GM12874 (cell line): ENCODE measurements around the gene FBXL7.

ENCODE experiments used
- TF ChIP-seq, protein P1 (sequence below): IDR thresholded peaks from 2 replicates; pipeline ENCODE4 v1.5.1; 2011; ENCODE audit warnings: low read depth, mild to moderate bottlenecking, control low read depth, low read length, moderate library complexity; ENCODE audit not compliant: insufficient read depth

FBXL7 gene

DNA sequence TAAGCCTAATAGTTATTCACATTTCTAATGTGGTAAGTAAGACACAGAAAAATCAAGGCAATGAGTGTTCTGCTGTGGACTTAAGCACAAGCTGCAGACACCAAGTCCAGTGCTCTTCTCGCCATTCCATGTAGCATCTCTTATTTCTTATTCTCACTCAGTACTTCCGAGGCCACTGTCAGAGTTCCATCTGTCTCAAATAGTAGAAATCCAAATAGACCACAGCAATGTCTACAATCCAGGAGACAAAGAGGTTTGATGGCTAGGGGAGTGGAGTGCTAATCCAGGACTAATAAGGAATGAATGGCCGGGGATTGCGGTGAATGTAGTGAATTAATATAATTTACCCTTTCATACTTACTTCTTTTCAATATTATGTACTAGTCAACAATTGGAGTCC, 147.3 kb downstream of the FBXL7 start:
- TF ChIP-seq, protein P1, sequence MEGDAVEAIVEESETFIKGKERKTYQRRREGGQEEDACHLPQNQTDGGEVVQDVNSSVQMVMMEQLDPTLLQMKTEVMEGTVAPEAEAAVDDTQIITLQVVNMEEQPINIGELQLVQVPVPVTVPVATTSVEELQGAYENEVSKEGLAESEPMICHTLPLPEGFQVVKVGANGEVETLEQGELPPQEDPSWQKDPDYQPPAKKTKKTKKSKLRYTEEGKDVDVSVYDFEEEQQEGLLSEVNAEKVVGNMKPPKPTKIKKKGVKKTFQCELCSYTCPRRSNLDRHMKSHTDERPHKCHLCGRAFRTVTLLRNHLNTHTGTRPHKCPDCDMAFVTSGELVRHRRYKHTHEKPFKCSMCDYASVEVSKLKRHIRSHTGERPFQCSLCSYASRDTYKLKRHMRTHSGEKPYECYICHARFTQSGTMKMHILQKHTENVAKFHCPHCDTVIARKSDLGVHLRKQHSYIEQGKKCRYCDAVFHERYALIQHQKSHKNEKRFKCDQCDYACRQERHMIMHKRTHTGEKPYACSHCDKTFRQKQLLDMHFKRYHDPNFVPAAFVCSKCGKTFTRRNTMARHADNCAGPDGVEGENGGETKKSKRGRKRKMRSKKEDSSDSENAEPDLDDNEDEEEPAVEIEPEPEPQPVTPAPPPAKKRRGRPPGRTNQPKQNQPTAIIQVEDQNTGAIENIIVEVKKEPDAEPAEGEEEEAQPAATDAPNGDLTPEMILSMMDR: no peak

DNA sequence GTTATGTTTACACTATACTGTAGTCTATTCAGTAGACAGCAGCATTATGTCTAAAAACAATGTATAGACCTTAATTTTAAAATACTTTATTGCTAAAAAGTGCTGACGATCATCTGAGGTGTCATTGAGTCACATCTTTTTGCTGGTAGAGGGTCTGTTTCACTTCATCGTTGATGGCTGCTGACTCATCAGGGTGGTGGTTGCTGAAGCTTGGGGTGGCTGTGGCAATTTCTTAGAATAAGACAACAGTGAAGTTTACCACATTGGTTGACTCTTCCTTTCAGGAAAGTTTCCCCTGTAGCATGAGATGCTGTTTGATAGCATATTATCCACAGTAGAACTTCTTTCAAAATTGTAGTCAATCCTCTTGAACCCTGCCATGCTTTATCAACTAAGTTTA, 150.3 kb downstream of the FBXL7 start:
- TF ChIP-seq, protein P1: no peak

DNA sequence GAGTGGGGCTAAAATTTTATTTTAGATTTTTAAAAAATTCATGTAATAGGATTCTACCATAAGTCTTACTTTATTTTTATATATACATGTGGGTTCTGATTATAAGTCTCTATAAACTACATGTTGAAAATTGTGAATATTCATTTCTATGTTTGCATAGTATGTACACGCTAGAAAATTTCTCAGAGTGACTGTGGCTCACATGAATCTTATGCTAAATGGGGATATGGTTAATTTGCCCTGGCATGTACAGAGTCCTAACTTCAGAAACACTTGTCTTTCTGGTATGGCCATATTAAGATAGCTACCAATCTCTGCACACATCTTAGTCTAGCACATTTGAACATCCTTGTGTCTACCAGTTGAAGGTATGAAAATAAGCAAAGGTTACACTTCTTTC, 154.8 kb downstream of the FBXL7 start:
- TF ChIP-seq, protein P1: no peak

DNA sequence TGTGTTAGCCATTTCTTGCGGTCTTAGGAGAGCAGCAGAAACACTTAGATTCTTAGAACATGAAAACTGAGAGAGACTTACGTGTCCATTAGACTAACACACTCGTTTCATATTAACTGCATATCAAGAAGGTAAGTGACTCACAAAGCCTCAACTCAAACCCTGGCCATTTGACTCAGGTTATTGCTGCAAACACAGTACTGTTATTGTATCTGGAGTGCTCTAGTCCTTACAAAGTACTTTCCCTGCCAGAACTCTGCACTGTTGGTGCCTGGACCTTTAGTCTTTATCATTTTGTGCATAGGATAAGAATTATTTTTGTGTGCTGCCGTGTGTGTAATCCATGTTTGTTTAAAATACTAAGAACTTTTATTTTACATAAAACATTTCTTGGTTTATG, 155.7 kb downstream of the FBXL7 start:
- TF ChIP-seq, protein P1: no peak

DNA sequence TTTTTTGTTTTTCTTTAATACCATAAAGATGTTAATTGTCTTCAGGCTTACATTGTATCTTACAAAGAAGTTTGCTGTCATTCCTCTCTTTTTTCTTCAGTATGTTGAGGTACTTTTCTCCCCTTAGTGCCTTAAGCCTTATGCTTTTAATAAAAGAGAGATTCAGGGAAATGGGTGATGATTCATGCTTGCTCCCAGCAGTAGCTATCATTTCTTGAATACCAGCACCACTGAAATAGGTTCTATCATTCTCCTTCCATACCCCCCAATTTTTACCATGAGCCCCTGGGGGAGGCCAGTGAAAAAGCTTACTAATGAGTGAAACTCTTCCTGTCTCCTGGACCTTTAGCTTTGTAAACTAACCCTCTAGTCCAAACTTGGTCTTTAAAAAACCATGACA, 165.0 kb downstream of the FBXL7 start:
- TF ChIP-seq, protein P1: no peak

DNA sequence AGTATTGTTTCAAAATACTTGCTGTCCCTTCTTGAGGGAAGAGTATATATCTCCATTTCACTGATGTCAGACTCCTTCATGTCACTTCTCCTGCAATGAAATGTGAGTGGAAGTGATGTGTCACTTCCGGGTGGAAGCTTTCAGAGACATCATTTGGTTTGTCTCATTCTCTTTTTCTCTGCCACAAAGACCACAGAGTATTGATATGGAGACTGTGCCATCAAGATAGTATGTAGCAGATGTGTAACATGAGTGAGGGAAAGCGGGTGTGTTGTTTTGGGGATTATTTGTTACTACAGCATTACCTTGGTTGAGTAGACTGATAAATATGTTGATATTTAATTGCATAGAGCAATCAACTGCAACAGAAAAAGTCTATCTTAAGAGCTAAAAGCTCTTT, 169.8 kb downstream of the FBXL7 start:
- TF ChIP-seq, protein P1: no peak

DNA sequence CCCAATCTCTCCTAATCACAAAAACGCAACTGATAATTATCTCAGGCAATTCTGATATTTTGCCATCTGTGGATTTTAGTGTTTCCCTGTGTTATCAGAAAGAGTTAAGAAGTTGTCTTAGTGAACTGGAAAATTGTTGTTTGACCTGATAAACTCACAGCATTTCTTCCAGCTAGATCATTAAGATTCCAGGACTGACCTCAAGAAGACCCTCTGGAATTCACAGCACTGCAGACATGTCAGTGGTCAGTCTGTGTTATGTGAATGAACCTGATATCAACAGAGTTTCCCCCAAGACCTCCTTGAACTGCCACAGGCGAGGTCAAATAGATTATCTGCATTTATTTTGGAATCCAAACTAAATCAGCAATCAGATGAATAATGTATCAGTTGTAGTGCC, 174.7 kb downstream of the FBXL7 start:
- TF ChIP-seq, protein P1: no peak

DNA sequence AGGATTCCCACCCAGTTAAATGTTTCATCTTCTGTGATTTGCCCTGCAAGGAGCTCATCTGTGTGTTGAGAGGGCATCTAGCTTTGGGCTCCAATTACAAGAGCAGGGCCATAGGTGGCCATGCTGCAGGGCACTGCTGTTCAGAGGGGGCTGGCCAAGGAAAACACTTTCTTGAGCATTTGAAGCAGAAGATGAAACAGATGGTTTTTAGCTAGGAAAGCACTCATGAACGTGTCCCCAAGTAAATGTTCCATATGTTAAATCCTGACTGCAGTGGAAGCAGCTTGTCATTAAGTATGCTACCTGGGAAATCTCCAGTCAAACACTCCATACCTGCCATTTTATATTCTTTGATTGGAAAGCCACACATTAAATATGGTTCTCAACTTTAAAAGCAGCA, 176.6 kb downstream of the FBXL7 start:
- TF ChIP-seq, protein P1: no peak
